ENCODE measurements around the gene COL25A1. TPM values are rescaled to one million over a fixed set of nuclear protein-coding genes. Genes with fewer than 3 reads are reported as not detected.

The COL25A1 gene
- total and polyA plus RNA-seq, 5 donors from 2014 or later, result 0.19 TPM; not detected in 4

- peaks cover 0 to 3% (median 0%) of the 10 kb centered on the region in 7 donors for H3K9me3 Mint-ChIP-seq
- no peak for ATAC-seq (ENCODE audit: low read depth in 2 of 2)
- H3K36me3 Mint-ChIP-seq, result no peaks in the 10 kb centered on the region
Measured at GRCh38 chr4:108906866-108907367, 395.5 kb downstream of the COL25A1 start.

GRCh38 chr4:108906006-108906405, 396.5 kb downstream of the COL25A1 start:
- Histone ChIP-seq H3K4me3 (ENCODE audit: low read depth, low read length) (no peak overlapping the region), H3K27me3 (ENCODE audit: control insufficient read depth, insufficient read depth, low read length) (no peaks in the 10 kb centered on the region), H3K4me1 (ENCODE audit: control insufficient read depth, insufficient read depth, low read length, poor library complexity, severe bottlenecking) (no peaks in the 10 kb centered on the region), H3K36me3 (ENCODE audit: control insufficient read depth, insufficient read depth, low read length) (no peaks in the 10 kb centered on the region), H3K9me3 (ENCODE audit: control insufficient read depth in 2 of 2, low read length in 2 of 2) (no peaks in the 10 kb centered on the region), H3K27ac (ENCODE audit: insufficient read depth, low read length, poor library complexity, severe bottlenecking) (no peak overlapping the region)
- Mint-ChIP-seq H3K27me3 (peaks cover 2% of the 10 kb centered on the region), H3K4me1 (no peaks in the 10 kb centered on the region), H3K4me3 (no peak overlapping the region), H3K36me3 (no peaks in the 10 kb centered on the region), H3K9me3 (peaks cover 0 to 3% (median 0%) of the 10 kb centered on the region in 7 donors), H3K27ac (no peak overlapping the region)
- DNase-seq, result no peak
- no peak for ATAC-seq (ENCODE audit: low read depth in 2 of 2)

More at GRCh38 chr4:108906866-108907367, 395.5 kb downstream of the COL25A1 start:
- Mint-ChIP-seq H3K27ac (no peak overlapping the region), H3K4me1 (no peaks in the 10 kb centered on the region), H3K4me3 (no peak overlapping the region), H3K27me3 (peaks cover 5% of the 10 kb centered on the region)
- Histone ChIP-seq H3K27me3 (ENCODE audit: control insufficient read depth, insufficient read depth, low read length) (no peaks in the 10 kb centered on the region), H3K4me1 (ENCODE audit: control insufficient read depth, insufficient read depth, low read length, poor library complexity, severe bottlenecking) (no peaks in the 10 kb centered on the region), H3K4me3 (ENCODE audit: low read depth, low read length) (no peak overlapping the region), H3K36me3 (ENCODE audit: control insufficient read depth, insufficient read depth, low read length) (no peaks in the 10 kb centered on the region), H3K27ac (ENCODE audit: insufficient read depth, low read length, poor library complexity, severe bottlenecking) (no peak overlapping the region), H3K9me3 (ENCODE audit: control insufficient read depth in 2 of 2, low read length in 2 of 2) (no peaks in the 10 kb centered on the region)
- no peak for DNase-seq

GRCh38 chr4:108903464-108904221, 398.8 kb downstream of the COL25A1 start:
- no peak overlapping the region for H3K27ac Mint-ChIP-seq
- H3K36me3 Mint-ChIP-seq, result no peaks in the 10 kb centered on the region
- no peaks in the 10 kb centered on the region for H3K27me3 Mint-ChIP-seq
- no peak overlapping the region for H3K27ac ChIP-seq (ENCODE audit: insufficient read depth, low read length, poor library complexity, severe bottlenecking)
- no peak for DNase-seq
- no peaks in the 10 kb centered on the region for H3K27me3 ChIP-seq (ENCODE audit: control insufficient read depth, insufficient read depth, low read length)
- H3K9me3 ChIP-seq (ENCODE audit: control insufficient read depth in 2 of 2, low read length in 2 of 2), result no peaks in the 10 kb centered on the region
- no peak overlapping the region for H3K4me3 ChIP-seq (ENCODE audit: low read depth, low read length)
- H3K36me3 ChIP-seq (ENCODE audit: control insufficient read depth, insufficient read depth, low read length), result no peaks in the 10 kb centered on the region
- H3K4me1 Mint-ChIP-seq, result no peaks in the 10 kb centered on the region
- peaks cover 0 to 3% (median 0%) of the 10 kb centered on the region in 7 donors for H3K9me3 Mint-ChIP-seq
- ATAC-seq (ENCODE audit: low read depth in 2 of 2), result no peak
- no peaks in the 10 kb centered on the region for H3K4me1 ChIP-seq (ENCODE audit: control insufficient read depth, insufficient read depth, low read length, poor library complexity, severe bottlenecking)
- no peak overlapping the region for H3K4me3 Mint-ChIP-seq

GRCh38 chr4:108902769-108903168, 399.7 kb downstream of the COL25A1 start:
- no peaks in the 10 kb centered on the region for H3K36me3 ChIP-seq (ENCODE audit: control insufficient read depth, insufficient read depth, low read length)
- H3K4me1 ChIP-seq (ENCODE audit: control insufficient read depth, insufficient read depth, low read length, poor library complexity, severe bottlenecking), result no peaks in the 10 kb centered on the region
- Mint-ChIP-seq H3K9me3 (peaks cover 0 to 3% (median 0%) of the 10 kb centered on the region in 7 donors), H3K27me3 (no peaks in the 10 kb centered on the region), H3K4me3 (no peak overlapping the region), H3K36me3 (no peaks in the 10 kb centered on the region), H3K4me1 (no peaks in the 10 kb centered on the region), H3K27ac (no peak overlapping the region)
- H3K9me3 ChIP-seq (ENCODE audit: control insufficient read depth in 2 of 2, low read length in 2 of 2), result no peaks in the 10 kb centered on the region
- H3K27ac ChIP-seq (ENCODE audit: insufficient read depth, low read length, poor library complexity, severe bottlenecking), result no peak overlapping the region
- DNase-seq (no peak), ATAC-seq (ENCODE audit: low read depth in 2 of 2) (no peak)
- no peak overlapping the region for H3K4me3 ChIP-seq (ENCODE audit: low read depth, low read length)
- no peaks in the 10 kb centered on the region for H3K27me3 ChIP-seq (ENCODE audit: control insufficient read depth, insufficient read depth, low read length)

GRCh38 chr4:108901291-108901690, 401.2 kb downstream of the COL25A1 start:
- H3K9me3 Mint-ChIP-seq, result peaks cover 0 to 3% (median 0%) of the 10 kb centered on the region in 7 donors
- no peaks in the 10 kb centered on the region for H3K36me3 Mint-ChIP-seq
- H3K4me1 Mint-ChIP-seq, result no peaks in the 10 kb centered on the region
- H3K27me3 Mint-ChIP-seq, result no peaks in the 10 kb centered on the region
- ATAC-seq (ENCODE audit: low read depth in 2 of 2), result no peak
- Histone ChIP-seq H3K27ac (ENCODE audit: insufficient read depth, low read length, poor library complexity, severe bottlenecking) (no peak overlapping the region), H3K27me3 (ENCODE audit: control insufficient read depth, insufficient read depth, low read length) (no peaks in the 10 kb centered on the region), H3K4me1 (ENCODE audit: control insufficient read depth, insufficient read depth, low read length, poor library complexity, severe bottlenecking) (no peaks in the 10 kb centered on the region), H3K36me3 (ENCODE audit: control insufficient read depth, insufficient read depth, low read length) (no peaks in the 10 kb centered on the region), H3K4me3 (ENCODE audit: low read depth, low read length) (no peak overlapping the region), H3K9me3 (ENCODE audit: control insufficient read depth in 2 of 2, low read length in 2 of 2) (no peaks in the 10 kb centered on the region)
- no peak for DNase-seq
- H3K27ac Mint-ChIP-seq, result no peak overlapping the region
- no peak overlapping the region for H3K4me3 Mint-ChIP-seq

GRCh38 chr4:108900018-108900580, 402.4 kb downstream of the COL25A1 start:
- Mint-ChIP-seq H3K9me3 (peaks cover 0 to 3% (median 0%) of the 10 kb centered on the region in 7 donors), H3K4me1 (no peaks in the 10 kb centered on the region), H3K4me3 (no peak overlapping the region), H3K36me3 (no peaks in the 10 kb centered on the region), H3K27ac (no peak overlapping the region), H3K27me3 (peaks cover 3% of the 10 kb centered on the region)
- no peak for ATAC-seq (ENCODE audit: low read depth in 2 of 2)
- H3K36me3 ChIP-seq (ENCODE audit: control insufficient read depth, insufficient read depth, low read length), result no peaks in the 10 kb centered on the region
- no peak for DNase-seq
- no peak overlapping the region for H3K4me3 ChIP-seq (ENCODE audit: low read depth, low read length)
- no peaks in the 10 kb centered on the region for H3K4me1 ChIP-seq (ENCODE audit: control insufficient read depth, insufficient read depth, low read length, poor library complexity, severe bottlenecking)
- no peak overlapping the region for H3K27ac ChIP-seq (ENCODE audit: insufficient read depth, low read length, poor library complexity, severe bottlenecking)
- H3K9me3 ChIP-seq (ENCODE audit: control insufficient read depth in 2 of 2, low read length in 2 of 2), result no peaks in the 10 kb centered on the region
- no peaks in the 10 kb centered on the region for H3K27me3 ChIP-seq (ENCODE audit: control insufficient read depth, insufficient read depth, low read length)

- ATAC-seq (ENCODE audit: low read depth in 2 of 2) (no peak), DNase-seq (no peak)
- Mint-ChIP-seq H3K27ac (no peak overlapping the region), H3K9me3 (no peaks in the 10 kb centered on the region), H3K4me3 (no peak overlapping the region), H3K27me3 (peaks cover 9% of the 10 kb centered on the region), H3K4me1 (no peaks in the 10 kb centered on the region), H3K36me3 (no peaks in the 10 kb centered on the region)
- no peaks in the 10 kb centered on the region for H3K36me3 ChIP-seq (ENCODE audit: control insufficient read depth, insufficient read depth, low read length)
- H3K4me1 ChIP-seq (ENCODE audit: control insufficient read depth, insufficient read depth, low read length, poor library complexity, severe bottlenecking), result no peaks in the 10 kb centered on the region
- H3K9me3 ChIP-seq (ENCODE audit: control insufficient read depth in 2 of 2, low read length in 2 of 2), result no peaks in the 10 kb centered on the region
- H3K27ac ChIP-seq (ENCODE audit: insufficient read depth, low read length, poor library complexity, severe bottlenecking), result no peak overlapping the region
- no peak overlapping the region for H3K4me3 ChIP-seq (ENCODE audit: low read depth, low read length)
- H3K27me3 ChIP-seq (ENCODE audit: control insufficient read depth, insufficient read depth, low read length), result no peaks in the 10 kb centered on the region
Measured at GRCh38 chr4:108893468-108893867, 409.0 kb downstream of the COL25A1 start.

Data from CD4-positive, CD25-positive, alpha-beta regulatory T cell (primary cell).